NB4 (cell line): ENCODE data around the gene NDUFB2.

Experiments used
- DNase-seq: peaks from one replicate; pipeline ENCODE4 v3.0.0; 2010; ENCODE audit warnings: low read depth
- H3K4me3 ChIP-seq: one replicate; pipeline ENCODE4 v1.5.1; 2011; ENCODE audit warnings: mild to moderate bottlenecking, low read depth, low read length, moderate library complexity
- MAX ChIP-seq: IDR thresholded peaks from 2 replicates; pipeline ENCODE4 v1.6.1; 2011; ENCODE audit warnings: low read depth, low read length
- MYC ChIP-seq: IDR thresholded peaks from 2 replicates; pipeline ENCODE4 v1.6.1; 2011; ENCODE audit warnings: low read depth, low read length
- POLR2A ChIP-seq: IDR thresholded peaks from 2 replicates; pipeline ENCODE4 v1.6.1; 2011; ENCODE audit warnings: mild to moderate bottlenecking; ENCODE audit not compliant: insufficient read length; ENCODE audit errors: extremely low read depth
- TF ChIP-seq, protein P1 (sequence below): IDR thresholded peaks from one replicate; pipeline ENCODE4 v1.5.1; 2012; ENCODE audit warnings: low read depth, low read length

NDUFB2 gene

DNA sequence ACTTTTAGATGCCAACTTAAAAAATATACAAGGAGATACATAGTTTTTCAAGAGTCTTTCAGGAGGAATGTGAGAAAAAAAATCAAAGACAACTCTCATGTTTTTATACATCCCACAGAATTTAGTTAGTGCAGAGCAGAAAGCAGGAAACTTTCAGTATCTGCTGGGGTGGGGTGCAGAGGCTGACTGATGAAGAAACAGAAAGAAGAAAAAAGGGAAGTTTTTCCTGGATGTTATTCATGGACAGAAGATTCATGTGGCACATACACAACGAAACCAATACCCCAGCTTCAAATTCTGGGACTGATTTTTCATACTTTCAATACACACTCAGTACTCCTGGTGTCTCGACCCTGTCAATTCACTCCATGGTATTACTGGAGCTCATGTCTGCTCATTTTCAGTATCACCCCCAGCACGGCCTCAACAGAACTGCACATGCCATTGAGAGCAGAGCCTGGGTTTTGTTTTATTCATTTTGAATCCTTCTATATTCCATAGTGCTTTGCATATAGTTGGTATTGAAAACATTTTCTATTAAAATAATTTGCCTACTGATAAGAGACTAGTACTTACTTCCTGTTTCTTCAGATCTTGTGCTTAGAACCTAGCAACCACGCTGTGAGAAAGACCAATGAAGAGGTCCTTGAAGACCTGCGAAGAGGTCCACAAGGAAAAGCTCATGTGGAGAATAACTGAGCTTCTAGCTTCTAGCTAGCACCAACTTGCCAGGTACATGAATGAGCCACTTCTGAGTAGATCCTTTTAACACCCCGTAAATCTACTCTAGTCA is 49.0 kb downstream of the NDUFB2 start:
- TF ChIP-seq MYC (no peak), MAX (no peak), POLR2A (no peak)
- TF ChIP-seq, protein P1, sequence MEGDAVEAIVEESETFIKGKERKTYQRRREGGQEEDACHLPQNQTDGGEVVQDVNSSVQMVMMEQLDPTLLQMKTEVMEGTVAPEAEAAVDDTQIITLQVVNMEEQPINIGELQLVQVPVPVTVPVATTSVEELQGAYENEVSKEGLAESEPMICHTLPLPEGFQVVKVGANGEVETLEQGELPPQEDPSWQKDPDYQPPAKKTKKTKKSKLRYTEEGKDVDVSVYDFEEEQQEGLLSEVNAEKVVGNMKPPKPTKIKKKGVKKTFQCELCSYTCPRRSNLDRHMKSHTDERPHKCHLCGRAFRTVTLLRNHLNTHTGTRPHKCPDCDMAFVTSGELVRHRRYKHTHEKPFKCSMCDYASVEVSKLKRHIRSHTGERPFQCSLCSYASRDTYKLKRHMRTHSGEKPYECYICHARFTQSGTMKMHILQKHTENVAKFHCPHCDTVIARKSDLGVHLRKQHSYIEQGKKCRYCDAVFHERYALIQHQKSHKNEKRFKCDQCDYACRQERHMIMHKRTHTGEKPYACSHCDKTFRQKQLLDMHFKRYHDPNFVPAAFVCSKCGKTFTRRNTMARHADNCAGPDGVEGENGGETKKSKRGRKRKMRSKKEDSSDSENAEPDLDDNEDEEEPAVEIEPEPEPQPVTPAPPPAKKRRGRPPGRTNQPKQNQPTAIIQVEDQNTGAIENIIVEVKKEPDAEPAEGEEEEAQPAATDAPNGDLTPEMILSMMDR, result no peak
- DNase-seq, result peak; percentile 30

GRCh38 chr7:140746751-140747150 is 50.2 kb downstream of the NDUFB2 start:
- H3K4me3 ChIP-seq, result no peak overlapping the region
- TF ChIP-seq POLR2A, result no peak
- TF ChIP-seq, protein P1, result no peak
- no peak for TF ChIP-seq MYC
- no peak for TF ChIP-seq MAX
- no peak for DNase-seq

More for the DNA sequence above, 49.0 kb downstream of the NDUFB2 start:
- no peak overlapping the region for H3K4me3 ChIP-seq

DNA sequence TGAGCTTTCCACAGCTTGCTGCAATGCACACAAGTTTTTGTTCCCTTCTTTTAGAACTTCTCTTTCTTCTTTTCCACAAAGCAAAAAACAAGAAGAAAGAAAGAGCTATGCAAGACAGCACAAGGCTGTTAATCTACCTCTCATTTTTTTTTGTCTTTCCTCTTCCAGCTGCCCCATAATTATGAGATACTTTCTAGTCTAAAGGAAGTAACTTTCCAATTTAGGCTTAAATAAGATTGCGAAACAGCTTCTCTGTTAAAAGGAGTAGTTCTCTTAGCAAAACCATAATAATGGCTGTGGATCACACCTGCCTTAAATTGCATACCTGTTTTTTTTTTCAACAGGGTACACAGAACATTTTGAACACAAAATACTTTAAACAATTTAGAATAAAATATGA is 56.0 kb downstream of the NDUFB2 start:
- TF ChIP-seq, protein P1, result no peak
- no peak for TF ChIP-seq MYC
- no peak for TF ChIP-seq MAX
- TF ChIP-seq POLR2A, result no peak
- DNase-seq, result peak; percentile 43
- no peak overlapping the region for H3K4me3 ChIP-seq

DNA sequence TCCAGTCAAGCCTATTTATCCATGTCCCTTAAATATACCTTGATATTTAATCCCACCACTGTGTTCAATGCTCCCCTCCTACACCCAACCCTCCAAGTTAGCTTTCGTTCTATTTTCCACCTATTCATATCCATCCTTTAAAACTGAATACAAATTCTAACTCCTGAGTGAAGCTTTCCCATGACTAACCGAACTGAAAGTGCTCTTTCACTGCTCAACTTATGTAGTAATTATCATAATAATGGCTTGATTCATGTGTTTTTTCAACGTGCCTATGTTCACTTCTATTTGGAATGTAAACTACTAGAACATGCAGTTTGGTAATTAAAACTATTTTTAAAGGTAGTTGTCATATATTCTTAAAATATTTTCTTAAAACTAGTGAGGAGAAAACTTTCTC is 58.0 kb downstream of the NDUFB2 start:
- DNase-seq, result no peak
- no peak for TF ChIP-seq POLR2A
- TF ChIP-seq, protein P1, result no peak
- TF ChIP-seq MYC, result no peak
- TF ChIP-seq MAX, result no peak
- no peak overlapping the region for H3K4me3 ChIP-seq
